HepG2 (cell line): ENCODE data around the gene CALU.

Source experiments
- ATF6 ChIP-seq: sonication (generic); formaldehyde crosslinking; conservative IDR thresholded peaks from 2 replicates; pipeline ENCODE4 v1.4.0; 2020; ENCODE audit warnings: missing genetic modification reagents
- CTCF ChIP-seq: sonication (generic); formaldehyde crosslinking; IDR thresholded peaks from 2 replicates; pipeline ENCODE4 v1.5.0; 2020; ENCODE audit warnings: mild to moderate bottlenecking, missing genetic modification reagents, moderate library complexity
- FOXA1 ChIP-seq, 2 experiments: fragments of 450-650 bp in 1 of 2; sonication (generic) in 1 of 2; formaldehyde crosslinking in 1 of 2; IDR thresholded peaks; 2 replicates each; pipeline versions ENCODE4 v1.4.0 to v1.6.1; 2016 to 2020; ENCODE audit warnings: missing genetic modification reagents in 1 of 2
- MAX ChIP-seq: IDR thresholded peaks from 2 replicates; pipeline ENCODE4 v1.6.1; 2012; ENCODE audit warnings: inconsistent platforms
- POLR2A ChIP-seq, 2 experiments: IDR thresholded peaks; 2 replicates each; pipeline ENCODE4 v1.6.1; 2011; ENCODE audit warnings: low read depth in 2 of 2, low read length in 2 of 2, mild to moderate bottlenecking in 1 of 2, moderate library complexity in 1 of 2; ENCODE audit not compliant: insufficient read depth in 1 of 2
- PRPF4 ChIP-seq: fragments of 200-400 bp; formaldehyde crosslinking; IDR thresholded peaks from 2 replicates; pipeline ENCODE4 v1.6.1; 2016; ENCODE audit warnings: low read length, low read depth; ENCODE audit not compliant: poor library complexity, severe bottlenecking
- SCMH1 ChIP-seq: sonication (generic); formaldehyde crosslinking; IDR thresholded peaks from 2 replicates; pipeline ENCODE4 v1.9.0; 2021; ENCODE audit warnings: missing genetic modification reagents, mild to moderate bottlenecking, borderline replicate concordance
- SP1 ChIP-seq, 2 experiments: fragments of 450-650 bp in 1 of 2; sonication (generic) in 1 of 2; formaldehyde crosslinking in 1 of 2; IDR thresholded peaks; 2 replicates each; pipeline versions ENCODE4 v1.4.0 to v1.6.1; 2016 to 2020; ENCODE audit warnings: missing genetic modification reagents in 1 of 2
- TFDP2 ChIP-seq: sonication (generic); formaldehyde crosslinking; IDR thresholded peaks from 2 replicates; pipeline ENCODE4 v1.4.0; 2020; ENCODE audit warnings: missing genetic modification reagents
- XRCC5 ChIP-seq: fragments of 200-400 bp; formaldehyde crosslinking; optimal IDR thresholded peaks from 2 replicates; pipeline ENCODE3; 2017; ENCODE audit warnings: mild to moderate bottlenecking, low read length
- YEATS4 ChIP-seq: sonication (generic); formaldehyde crosslinking; IDR thresholded peaks from 2 replicates; pipeline ENCODE4 v1.4.0; 2020; ENCODE audit warnings: missing genetic modification reagents, borderline replicate concordance
- ZNF891 ChIP-seq: sonication (generic); formaldehyde crosslinking; IDR thresholded peaks from 2 replicates; pipeline ENCODE4 v1.5.0; 2020; ENCODE audit warnings: mild to moderate bottlenecking, missing genetic modification reagents

GRCh38 chr7:128755075-128755818, 16.1 kb downstream of the CALU start:
- TF ChIP-seq ATF6 (CRISPR knock-in tag) (no peak), ZNF891 (CRISPR knock-in tag) (no peak), MAX (no peak), POLR2A (IDR thresholded peaks at IDR 0.05; ENCODE audit: insufficient read depth in 1 of 2, low read depth in 2 of 2, low read length in 2 of 2) (no peak), FOXA1 (IDR thresholded peaks at IDR 0.05) (no peak), FOXA1 (CRISPR knock-in tag; IDR thresholded peaks at IDR 0.05) (no peak), TFDP2 (CRISPR knock-in tag) (no peak), SP1 (IDR thresholded peaks at IDR 0.05) (no peak), SP1 (CRISPR knock-in tag; IDR thresholded peaks at IDR 0.05) (no peak), CTCF (no peak), PRPF4 (no peak), YEATS4 (CRISPR knock-in tag) (no peak), SCMH1 (CRISPR knock-in tag) (no peak), XRCC5 (no peak)
